Activated CD8-positive, alpha-beta memory T cell treated with anti-CD3 and anti-CD28 coated beads, Interleukin-2, amount 50 U/mL, for 24 hours (primary cell): ENCODE measurements around the gene CDCA7L.
"Not testable (repeated sequence)": the region's sequence is repeated elsewhere in the genome, so short reads cannot be mapped to it uniquely, and the experiment has no call there.

Experiments used
- DNase-seq: peaks from one replicate; pipeline ENCODE4 v3.0.0-alpha.2; 2020; ENCODE audit errors: extremely low read depth

The CDCA7L gene

GRCh38 chr7:21908746-21909145 is 37.0 kb downstream of the CDCA7L start:
- no peak for DNase-seq

GRCh38 chr7:21903020-21903786 is 42.5 kb downstream of the CDCA7L start:
- DNase-seq: no peak

DNA sequence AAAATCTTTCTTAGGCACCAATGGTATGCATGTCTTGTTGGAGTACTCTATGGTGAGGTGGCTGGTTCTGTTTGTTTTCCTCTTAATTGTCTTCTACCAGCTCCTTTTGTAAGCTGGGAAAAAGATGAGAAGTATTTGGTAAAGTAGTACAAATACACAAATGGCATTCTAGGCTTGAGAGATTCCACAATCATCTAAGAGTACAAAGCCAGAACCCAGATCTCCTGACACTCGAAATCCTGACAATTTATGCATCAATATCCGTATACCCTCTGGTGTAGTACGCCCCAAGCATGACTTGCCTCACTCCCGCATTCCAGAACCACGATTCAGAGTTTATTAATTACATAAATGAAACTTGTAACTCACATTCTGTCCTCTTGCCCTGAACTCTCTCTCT is 43.5 kb downstream of the CDCA7L start:
- DNase-seq: no peak

DNA sequence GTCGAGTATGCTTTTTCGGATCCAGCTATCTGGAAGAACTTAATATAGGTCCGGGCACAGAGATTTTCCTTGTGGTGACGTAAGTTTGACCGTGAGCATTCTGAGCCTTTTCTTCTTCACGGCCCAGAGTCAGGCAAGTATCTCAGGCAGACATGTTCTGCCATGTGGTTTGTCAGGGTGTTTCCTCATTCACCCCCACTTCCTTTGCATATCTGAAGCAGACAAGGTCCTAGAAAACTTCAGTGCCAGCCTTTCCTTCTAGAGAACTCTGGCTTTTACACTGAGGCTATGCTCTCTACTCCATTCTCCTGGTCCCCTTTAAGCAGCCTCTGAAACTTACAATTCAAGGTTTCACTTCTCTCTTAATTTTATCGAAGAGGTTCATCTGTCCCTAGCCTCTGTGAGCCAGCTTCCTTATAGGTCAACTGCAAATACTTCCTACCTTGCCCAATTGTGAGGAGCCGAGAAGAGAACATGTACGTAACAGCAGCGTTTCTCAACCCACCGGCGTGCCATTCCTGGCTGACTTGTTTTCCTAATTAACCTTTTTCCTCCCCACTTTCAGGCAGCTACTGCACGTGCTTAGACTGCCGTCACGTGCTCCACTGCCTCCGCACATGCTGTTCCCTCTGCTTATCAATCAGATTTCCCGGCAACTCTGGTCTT is 47.3 kb downstream of the CDCA7L start:
- DNase-seq: no peak

DNA sequence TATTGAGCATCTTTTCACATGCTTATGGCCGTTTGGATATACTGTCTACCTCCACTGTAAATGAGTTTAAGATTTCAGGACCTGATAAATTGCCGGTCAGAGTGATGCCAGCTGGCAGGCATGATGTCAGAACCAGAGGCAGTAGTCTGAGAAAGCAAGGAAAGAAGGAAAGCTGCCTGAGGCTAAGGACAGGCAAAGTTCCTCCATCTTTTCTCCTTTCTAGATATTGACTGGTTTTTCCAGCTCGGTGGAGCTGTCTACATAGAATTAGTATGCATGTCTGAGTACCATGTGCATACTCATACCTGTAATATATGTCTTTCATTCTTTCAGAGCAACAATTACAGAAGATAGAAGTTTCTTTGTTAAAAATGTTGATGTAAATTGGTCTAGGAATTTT is 52.3 kb downstream of the CDCA7L start:
- DNase-seq: no peak

GRCh38 chr7:21891291-21891690 is 54.4 kb downstream of the CDCA7L start:
- DNase-seq: no peak

GRCh38 chr7:21887779-21888178 is 57.9 kb downstream of the CDCA7L start:
- DNase-seq: no peak

GRCh38 chr7:21887353-21887752 is 58.3 kb downstream of the CDCA7L start:
- no peak for DNase-seq

DNA sequence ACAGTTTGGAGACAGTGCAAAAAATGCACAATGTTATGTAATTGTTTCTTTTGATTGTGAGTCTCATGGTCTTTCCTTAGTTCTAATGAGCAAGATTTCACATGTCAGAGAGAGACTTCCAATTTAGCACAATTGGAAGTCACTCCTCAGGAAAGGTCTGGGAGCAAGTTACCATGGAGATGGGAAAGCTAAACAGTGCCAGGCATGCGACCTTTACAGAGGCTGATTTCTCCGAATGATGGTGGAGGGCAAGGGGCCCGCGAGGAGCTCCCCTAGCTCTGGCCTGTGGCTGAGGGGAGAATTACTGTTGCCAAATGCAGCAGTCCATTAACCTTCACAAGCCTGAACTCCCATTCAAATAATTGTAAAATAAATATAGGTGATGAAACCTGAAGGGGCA is 59.3 kb downstream of the CDCA7L start:
- no peak for DNase-seq

DNA sequence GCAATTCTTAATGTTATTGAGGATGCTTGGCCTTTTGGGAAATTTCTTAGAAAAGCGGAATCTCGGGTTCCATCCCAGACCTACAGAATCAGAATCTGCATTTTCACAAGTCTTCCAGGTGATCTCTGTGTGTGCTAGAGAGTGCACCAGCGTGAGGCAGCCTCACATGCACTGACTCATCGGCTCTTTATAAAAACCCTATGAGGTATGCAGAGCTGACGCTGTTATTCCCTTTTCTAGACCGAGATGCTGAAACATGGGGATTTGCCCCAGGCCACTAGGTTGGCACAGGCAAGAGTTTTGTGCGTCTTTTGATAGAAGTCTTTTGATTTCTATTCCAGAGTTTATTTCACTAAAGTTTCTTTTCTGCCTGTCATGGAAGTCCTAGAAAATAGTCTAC is 61.2 kb downstream of the CDCA7L start:
- no peak for DNase-seq

- not testable (repeated sequence) for DNase-seq
These were observed 62.2 kb downstream of the CDCA7L start for GRCh38 chr7:21883501-21883900.

DNA sequence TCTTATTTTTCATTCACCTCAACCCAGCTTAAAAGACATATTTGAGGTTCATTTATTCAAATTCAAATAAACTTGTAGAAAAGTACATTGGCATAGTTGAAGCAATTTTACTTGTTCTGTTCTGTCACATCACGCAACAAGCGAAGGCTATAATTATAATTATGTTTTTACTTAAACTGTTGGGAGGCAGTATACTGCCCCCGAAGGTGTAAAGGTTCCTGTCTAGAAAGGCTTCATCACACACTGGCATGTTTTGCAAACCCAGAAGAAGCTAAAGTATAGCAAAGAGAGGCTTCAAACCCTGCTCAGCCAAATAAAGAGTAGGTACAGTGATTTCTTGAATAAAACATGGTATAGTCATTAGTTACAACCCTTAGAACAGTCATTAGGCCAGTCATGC is 62.6 kb downstream of the CDCA7L start:
- DNase-seq: no peak

- no peak for DNase-seq
These were observed 75.8 kb downstream of the CDCA7L start for GRCh38 chr7:21869785-21870402.

DNA sequence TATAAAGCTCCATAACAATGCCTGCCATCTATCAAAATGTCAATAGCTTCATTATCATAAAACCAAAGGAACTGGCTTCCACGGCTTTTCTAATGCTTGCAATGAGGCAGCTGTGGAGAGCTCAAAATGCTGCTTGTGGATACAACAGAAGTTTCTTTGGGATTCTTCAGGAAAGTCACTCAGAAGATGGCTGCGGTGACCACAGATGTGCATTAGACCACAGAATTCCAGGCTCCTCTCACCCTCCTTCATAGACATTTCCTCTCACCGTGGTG is 77.2 kb downstream of the CDCA7L start:
- no peak for DNase-seq

- DNase-seq: no peak
These were observed 77.7 kb downstream of the CDCA7L start for GRCh38 chr7:21867816-21868575.

GRCh38 chr7:21867226-21867625 is 78.5 kb downstream of the CDCA7L start:
- no peak for DNase-seq

DNA sequence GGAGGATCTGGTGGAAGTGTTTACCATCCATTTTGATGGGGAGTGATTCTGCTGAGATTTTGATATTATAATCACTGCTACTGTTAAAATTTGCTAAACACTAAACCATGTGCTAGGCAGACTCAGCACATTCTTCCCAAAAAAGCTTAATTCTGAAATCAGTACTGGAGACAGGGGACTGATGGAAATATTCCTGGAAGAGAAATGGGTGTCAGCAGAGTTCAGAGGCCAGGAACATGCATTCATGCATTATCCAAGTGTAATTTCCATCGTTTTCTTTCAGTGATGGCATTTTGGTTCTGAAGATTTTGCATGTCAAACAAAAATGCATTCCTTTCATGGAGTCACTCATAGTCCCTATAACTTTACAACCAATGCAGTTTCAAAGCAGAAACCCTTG is 79.0 kb downstream of the CDCA7L start:
- no peak for DNase-seq

- DNase-seq: not testable (repeated sequence)
These were observed 80.0 kb downstream of the CDCA7L start for GRCh38 chr7:21865631-21866204.

DNA sequence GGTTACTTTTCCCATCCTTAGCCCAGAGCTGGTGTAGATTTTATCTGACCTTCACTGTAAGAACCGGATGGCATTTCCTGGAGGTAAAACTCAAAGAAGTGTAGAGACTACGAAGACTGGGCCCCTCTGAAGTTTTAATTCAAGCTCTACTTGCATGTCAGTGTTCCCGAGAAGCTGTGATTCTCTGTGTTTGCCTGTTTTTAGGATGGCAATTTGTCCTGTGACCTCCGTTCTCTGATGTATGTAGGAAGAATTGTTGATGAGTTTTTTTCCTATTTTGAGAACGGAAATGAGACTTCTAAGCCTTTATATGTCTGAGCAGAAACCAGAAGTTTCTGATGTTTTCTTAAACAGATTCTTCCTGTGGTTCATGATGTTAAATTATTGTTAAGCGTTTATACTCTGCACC is 94.1 kb downstream of the CDCA7L start:
- DNase-seq: no peak
